ENCODE data around the gene TBC1D9B.
"Not testable (repeated sequence)": the region's sequence is repeated elsewhere in the genome, so short reads cannot be mapped to it uniquely, and the experiment has no call there.

Gene TBC1D9B

DNA sequence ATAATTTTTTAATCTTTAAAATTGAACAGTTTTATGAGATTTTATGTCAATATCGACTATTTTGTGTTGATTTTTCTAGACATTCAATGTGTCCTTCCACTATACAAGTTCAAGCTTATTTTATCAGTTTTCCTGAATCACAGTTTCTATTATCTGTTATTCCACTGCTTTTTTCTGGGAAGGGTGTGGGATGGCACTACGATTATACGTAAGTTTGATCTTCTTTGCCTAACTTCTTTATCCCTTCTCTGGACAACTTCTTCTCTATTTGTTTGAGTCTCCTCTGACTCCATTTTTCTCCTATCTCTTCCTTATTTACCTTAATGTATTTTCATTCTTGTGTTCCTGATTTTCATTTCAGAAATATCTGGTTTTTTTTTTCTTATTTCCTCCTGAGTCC, 24.5 kb downstream of the TBC1D9B start:
- DNase-seq = no peak

DNA sequence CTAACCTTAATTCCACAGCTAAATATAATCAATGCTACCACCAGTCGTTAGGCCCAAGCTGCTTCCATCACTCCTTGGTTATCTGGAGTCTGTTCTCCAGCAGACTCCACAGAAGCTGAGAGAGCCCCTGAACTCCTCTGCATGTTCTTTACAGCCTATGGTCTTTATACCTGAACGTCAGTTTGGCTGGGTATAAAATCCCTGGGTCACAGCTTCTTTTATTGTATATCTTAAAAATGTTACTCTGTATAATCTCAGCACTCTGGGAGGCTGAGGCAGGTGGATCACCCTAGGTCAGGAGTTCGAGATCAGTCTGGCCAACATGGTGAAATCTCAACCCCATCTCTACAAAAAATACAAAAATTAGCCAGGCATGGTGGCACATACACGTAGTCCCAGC, 25.4 kb downstream of the TBC1D9B start:
- no peak for DNase-seq

DNA sequence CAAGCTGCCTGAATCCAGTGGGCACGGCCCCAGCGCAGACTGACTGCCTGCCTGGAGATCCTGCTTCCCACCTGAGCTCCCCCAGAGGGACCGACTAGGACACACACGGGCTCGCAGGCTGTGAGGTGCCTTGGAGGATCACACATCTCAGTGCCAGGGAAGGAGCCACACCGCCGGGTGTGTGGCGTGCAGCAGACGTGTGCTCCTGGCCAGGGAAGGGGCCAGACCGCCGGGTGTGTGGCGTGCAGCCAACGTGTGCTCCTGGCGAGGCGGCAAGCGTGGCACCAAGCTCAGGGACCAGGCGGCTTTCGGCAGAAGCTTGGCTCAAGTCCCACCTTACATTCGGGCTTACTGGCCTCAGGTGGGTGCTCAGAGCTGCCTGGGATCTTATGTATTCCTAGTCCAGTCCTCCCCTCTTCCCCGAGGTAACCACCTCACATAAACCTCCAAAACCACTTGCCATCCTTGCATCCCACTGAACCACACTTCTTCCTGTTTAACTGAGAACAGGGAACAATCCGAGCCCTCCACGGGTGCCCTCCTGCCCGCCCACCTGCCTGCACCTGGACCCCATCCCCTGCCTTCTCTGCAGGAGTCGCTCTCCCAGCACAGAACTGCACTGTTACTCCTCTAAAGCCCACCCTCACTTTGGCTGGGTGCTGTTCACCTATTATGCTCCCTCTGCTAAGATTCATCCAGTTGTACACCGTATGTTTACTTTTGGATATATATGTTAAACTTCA, 26.7 kb downstream of the TBC1D9B start:
- no peak for DNase-seq

DNA sequence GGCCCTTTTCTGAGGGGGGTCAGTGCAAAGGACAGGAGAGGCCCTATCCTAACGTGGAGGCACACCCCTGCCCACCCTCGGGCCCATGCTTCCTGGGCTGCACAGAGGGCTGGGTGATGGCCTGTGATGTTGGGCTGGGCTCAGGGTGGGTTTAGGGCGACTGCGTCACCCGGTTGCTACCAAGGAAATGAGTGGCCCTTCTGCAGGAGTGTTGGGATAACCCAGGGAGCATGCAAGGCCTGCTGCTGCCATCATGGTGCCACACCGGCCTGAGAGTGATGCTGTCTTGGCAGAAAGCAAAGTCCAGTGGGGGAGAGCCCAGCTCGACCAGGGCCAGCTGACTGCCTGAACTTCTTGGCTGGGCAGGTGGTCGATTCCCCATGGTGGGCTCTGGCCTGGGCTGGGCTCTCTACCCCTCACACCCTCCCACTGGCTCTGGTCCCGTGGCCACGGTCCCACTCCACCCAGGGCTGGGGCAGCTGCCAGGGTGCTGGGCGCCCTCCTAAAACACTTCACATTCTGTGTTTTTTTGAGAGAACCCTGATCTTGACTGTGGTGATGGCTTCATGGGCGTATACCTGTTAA, 27.5 kb downstream of the TBC1D9B start:
- DNase-seq = no peak

DNA sequence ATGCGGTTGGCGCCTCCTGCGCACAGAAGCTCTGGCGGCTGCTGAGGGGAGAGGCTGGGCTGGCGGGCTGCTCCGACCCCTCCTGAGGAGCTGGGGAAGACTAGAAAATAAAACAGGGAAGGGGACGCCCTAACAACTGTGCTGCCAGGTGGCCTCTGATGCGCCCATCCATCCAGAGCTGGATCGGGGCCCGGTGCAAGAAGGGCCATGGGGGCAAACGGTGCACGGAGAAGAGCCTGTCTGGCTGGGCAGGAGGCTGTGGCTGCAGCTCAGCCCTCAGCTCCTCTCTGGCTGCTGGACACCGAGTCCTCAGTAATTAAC, 28.0 kb downstream of the TBC1D9B start:
- no peak for DNase-seq

DNA sequence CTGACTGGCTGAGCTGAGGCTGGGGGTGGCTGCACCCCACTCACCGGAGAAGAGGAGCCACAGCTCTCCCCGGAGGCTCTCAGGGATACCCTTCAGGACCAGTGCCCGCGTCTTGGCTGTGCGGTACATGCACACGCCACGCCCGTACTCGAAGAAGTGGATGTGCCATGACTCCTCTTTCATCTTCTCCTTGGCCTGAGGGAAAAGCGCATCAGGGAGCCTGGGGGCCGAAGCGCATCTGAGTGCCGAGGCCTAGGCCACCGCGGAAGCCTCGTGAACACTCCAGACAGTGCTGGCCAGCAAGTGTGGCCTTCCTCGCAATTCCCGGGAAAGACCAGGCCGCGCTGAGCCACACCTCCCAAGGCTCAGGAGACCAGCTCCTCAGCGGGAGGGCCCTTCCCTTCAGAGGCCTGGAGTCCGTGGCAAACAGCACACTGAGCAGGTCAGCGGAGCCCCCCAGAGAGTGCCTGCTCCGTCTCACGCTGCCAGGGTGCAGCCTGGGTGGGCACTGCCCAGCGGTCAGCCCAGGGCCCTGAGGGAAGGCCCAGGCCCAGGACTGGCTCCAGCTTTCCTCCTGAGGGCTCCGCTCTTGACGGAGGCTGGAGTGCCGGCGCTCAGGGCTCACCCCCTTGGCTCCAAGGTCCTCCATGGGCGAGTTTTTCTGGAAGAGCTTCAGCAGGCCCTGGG, 28.6 kb downstream of the TBC1D9B start:
- DNase-seq = no peak

DNA sequence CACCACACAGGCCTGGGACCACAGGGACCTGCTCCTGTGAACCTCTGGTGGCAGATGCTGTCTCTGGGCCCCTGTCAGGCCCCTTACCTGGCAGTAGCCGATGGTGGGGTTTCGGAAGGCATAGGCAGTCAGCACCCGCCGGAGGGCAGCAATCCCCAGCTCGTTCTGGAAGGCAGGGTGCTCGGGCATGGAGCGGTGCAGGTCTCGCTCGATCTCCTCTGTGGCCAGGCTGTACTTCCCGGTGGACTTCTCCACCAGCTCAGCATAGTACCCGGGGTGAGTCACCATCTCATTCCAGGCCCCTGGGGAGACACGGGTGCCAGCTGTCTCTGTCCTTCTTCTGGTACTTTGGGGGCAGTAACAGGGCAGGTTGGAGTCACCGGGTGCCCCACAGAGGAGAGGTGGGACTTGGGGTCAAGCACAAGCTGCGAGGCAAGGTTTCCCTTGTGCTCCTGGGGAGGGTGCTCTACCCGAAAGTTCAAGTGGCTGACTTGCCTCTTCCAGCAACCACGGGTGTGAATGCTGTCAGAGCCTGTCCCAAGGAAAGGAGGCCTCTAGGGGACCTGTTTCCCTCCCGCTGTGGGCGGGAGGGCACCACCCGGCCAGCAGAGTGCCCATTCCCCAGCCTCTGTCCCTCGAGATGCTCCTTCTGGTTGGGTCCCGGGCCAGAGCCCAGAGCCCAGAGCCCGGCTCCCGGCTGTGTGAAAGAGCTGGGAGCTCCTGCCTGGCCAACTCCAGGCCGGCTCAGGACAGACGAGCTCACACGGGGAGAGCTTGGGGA, 29.3 kb downstream of the TBC1D9B start:
- peak; percentile 26 for DNase-seq

DNA sequence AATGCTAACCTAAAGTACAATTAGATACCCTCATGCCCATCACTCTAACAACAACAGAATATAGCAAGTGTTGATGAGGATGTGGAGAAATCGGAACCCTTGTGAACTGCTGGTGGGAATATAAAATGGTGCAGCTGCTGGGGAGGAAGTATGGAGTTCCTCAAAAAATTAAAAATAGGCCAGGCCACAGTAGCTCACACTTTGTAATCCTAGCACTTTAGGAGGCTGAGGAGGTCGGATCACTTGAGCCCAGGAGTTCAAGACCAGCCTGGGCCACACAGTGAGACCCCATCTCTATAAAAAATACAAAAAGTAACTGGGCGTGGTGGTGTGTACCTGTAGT, 31.1 kb downstream of the TBC1D9B start:
- no peak for DNase-seq

DNA sequence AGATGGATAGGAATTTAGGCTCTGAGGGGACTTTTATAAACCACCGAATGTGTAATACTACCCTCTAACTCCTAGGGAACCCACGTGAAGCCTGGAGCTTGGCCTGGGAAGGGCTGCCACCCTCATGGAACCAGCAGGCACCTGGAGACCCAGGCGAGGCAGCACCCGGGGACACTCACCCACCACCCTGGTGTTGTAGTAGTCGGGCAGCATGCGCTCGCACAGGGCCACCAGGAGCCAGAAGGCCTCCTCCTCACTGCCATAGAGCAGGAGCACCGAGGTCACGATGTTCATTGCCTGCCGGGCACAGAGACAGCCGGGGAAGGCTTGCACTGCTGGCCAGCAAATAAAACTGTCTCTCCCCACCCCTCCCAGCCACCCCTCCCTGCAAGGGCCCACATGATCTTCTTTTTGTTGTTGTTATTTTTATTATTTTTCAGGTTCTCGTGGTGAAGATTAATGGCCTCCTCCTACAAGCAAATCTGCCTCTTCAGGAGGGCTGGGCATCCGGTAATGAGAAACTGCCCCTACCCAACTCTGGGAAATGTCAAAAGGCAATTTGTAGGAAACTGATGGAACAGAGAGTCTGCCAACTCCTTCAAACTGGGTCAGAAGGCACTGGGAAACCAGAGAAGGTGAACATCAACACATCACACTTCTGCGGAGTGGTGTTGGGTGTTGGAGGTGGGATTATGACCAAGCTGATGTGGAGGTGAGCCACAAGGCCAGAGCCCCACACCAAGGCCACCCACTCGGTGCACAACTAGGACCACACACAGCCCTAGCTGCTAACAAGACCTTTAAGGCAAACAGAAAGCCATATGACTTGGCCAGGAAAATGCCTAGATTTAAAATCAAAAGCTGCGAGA, 31.7 kb downstream of the TBC1D9B start:
- no peak for DNase-seq

DNA sequence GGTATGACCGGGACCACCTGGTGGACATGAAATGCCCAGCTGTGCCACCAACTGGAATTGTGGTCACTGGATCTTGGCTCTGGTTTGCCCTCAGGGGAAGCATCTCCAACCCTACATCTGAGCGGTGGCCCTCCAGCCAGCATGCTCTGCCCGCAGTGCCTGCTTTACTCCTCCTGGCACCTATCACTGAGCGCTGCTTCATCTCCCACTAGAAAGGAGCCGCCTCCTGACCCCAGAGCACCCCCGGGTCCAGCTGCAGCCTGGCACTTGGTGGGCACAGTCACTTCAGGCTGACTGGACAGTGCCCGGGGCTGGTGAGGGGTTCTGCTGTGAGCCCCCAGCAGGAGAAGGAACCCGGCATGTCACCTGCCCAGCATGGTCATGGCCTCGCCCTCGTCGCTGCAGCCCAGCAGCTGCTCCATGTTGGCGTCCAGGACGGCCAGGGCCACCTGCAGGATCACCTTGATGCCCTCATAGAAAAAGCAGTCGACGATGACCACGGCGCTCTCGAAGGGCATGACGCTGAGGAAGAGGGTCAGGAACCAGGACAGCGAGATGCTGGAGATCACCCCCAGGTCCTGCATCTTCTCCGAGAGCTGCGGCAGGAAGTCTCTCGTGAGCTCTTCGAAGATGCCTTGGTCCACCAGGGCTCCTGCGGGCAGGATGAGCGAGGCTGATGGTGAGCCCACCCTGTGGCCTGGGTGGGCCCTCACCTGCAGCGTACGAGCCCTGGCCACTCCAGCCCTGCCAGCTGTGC, 33.0 kb downstream of the TBC1D9B start:
- DNase-seq = no peak

DNA sequence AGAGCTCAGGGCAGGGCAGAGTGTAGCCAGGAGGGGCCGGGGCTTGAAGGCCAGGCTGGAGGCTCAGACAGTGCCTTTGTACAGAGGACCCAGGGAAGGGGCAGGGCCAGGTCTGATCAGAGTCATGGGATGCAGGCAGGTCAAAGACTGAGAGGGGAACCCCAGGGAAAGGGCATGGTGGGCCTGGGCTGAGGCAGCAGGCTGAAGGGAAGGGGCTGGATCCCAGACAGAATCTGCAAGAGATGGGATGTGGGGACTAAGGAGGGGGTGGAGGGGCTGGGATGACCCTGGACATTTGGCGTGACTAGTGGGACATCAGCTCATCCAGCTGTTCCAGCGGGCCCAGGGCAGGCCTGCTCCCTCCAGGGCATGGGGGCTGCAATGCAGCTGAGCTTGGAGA, 33.6 kb downstream of the TBC1D9B start:
- DNase-seq = no peak

DNA sequence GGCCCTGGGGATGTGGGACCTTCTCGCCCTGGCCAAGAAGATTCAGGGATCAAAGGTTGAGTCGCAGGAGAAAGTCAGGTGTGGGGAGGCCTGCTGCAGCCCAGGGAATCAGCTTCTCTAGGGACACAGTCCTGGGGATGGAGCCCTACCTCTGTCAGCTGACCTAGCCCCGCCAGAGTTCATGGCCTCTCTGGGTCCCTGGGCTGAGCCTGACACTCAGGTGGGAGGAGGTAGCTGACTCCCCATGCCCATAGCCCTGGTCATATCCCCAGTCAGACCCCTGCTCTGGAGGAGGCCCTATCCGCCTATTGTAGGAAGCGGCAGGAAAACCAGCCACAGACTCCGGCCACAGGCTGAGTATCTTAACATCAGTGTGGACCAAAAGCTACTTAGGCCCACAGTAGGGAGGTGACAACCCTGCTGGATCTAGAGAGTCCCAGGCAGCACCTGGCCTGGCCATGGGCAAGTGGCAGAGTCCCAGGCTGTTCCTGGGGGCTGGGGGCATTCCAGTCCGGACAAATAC, 34.0 kb downstream of the TBC1D9B start:
- no peak for DNase-seq

DNA sequence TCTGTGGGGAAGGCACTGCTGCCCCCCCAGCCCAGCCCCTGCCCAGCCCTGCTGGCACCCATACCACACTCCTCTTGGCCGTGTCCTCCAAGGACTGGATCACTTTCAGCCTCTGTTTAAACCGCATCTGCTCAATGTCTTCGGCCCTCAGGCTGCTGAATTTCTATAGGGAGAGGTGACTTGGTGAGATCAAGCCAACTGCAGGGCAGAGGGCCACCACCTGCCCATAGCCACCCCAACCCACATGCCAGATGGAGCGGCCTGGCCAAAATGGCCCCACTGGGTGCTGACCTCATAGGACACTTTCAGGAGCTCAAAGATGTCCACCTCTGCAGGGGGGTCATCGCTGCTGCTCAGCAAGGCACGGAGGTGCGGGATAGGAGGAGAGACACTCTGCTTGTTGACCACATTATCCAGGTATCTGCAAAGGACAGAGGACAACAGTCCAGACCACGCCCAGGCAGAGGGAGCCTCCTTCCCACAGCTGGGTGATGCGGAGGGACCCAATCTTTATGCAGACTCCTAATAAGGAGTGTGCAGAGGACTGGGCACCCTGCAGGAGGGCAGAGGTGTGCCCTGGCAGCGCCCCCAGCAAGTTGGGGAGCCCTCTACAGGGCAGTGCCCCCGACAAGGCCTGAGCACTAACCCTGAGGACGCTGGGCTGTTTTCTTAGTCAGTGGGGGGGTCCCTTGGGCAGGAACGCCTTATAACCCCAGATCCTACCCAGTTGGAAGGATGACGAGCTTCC, 34.7 kb downstream of the TBC1D9B start:
- no peak for DNase-seq

DNA sequence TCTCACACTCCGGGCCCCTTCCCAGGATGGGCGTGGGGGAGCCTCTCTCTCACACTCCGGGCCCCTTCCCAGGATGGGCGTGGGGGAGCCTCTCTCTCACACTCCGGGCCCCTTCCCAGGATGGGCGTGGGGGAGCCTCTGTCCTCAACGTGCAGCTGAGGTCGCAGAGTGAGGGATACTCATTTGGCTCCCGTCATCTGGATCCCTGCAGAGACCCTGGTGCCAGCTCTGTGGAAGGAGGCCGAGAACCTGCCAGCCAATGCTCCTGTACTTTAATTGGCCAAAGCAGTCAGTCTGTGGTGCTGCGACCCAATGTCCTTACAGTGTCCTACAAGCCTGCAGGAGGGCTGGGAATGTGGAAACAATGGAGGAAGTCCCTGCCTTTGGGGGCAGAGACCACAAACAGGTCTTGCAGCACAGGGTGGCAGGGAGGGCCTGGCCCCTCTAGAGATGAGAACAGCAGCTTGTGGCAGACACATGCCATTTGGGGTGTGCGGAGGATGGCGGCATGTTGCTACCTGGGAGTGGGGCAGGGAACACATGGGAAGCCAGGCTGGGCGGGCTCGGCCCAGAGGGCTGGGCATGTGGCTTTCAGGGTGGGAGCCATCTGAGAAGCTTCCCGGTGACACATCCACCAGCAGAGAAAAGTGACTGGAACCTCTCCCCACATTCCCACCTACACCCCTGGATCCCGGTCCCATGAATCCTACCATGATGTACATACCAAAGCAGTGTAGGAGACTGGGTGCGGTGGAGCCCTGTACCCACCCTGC, 35.5 kb downstream of the TBC1D9B start:
- DNase-seq = no peak

DNA sequence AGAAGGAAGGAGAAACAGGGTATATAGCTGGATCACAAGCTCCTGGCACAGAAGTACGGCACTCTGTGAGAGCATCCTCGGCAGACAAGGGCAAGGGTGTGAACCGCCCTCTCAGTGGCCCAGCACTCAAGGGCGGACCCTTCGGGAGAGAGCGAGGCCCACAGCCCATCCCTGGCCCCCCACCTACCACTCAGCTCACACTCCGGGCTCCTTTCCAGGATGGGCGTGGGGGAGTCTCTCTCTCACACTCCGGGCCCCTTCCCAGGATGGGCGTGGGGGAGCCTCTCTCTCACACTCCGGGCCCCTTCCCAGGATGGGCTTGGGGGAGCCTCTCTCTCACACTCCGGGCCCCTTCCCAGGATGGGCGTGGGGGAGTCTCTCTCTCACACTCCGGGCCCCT, 36.2 kb downstream of the TBC1D9B start:
- DNase-seq = not testable (repeated sequence)

DNA sequence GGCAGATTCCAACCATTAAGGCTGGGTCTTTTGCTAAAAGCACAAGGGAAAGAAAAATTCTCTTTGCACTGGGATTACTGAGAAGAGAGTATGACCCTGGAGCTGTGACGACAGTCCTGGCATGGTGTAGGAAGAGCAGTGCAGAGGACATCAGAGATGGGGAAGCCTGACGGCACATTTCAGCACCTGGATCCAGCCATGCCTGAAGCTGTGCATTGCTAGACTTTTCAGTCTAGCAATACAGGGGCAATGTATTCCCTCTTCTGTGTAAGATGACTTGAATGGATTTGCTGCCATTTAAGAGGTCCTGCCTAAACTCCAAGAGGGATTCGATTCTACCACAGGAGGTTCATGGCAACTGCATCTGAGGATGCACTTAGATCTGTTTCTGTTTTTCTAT, 36.7 kb downstream of the TBC1D9B start:
- DNase-seq = no peak

DNA sequence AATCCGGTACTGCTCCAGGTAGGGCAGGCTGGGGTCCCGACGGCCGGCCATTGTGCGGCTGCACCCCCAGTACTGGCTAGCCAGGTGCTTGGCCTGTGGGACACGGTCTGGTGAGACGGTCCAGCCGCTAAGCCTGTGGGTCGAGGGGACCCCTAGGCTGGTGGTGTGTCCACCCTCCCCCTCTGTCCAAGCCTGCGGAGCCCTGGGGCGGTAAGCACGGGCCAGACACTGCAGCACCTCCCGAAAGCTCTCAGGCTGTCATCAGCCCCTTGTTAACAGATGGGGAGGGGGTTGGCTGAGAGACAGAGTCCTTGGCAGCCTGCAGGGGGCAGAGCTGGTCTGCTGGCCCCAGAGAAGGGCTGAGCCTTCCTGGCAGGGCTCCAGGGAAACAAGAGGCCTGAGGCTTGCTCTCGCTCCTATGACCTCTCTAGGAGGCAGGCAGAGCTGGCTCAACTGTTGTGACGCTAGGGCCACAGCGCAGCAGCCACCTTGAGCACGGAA, 37.2 kb downstream of the TBC1D9B start:
- peak; percentile 32 for DNase-seq

DNA sequence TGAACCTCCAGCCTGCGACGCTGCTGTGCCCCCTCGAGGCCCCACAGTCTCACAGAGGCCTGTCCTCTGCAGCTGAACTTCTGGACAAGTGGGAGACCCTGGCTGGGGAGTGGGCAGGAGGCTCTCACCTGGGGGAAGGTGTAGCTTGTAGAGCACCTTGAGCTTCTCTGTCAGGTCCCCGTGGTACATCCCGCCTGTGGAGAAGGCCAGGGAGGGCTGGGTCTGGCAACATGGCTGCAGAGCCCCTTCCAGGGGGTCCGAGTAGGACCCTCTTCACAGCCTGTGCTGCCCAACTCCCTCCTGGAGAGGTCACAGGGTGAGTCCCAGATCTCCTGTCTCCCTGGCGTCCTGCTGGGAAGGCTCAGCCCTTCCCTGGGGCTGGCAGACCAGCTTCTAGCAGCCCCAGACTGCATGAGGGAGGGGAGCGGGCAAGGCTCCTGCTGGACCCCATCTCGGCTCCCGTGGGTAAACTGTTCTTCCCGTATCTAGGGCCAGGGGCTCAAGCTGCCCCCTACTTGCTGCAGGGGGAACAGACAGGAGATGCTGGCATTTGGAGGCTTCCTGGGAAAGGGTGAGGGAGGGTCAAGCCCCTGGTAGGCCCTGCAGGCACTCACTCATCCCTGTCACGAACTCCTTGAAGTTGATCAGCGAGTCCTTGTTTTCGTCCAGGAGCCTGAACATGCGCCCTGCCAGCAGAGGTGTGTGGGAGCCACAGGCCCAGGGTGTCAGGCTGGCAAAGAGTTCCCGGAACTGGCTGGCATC, 37.9 kb downstream of the TBC1D9B start:
- DNase-seq = no peak

DNA sequence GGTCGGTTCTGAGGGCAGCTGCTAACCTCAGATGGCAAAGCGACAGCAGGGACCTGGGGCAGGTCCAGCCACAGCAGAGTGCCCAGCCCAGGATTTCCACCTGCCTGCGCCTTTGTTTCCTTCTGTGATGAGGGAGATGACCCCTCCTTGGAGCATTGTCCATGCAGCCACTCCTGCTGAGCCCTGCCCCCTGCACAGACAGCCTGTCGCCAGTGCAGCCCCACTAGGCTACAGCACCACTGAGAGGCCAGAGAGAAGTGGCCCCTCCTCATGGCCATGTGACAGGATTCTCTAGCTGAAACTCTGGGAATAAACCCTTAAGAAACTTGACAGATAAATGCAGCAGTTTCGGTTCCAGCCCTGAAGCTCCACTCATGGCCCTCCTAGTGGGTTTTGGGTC, 38.6 kb downstream of the TBC1D9B start:
- no peak for DNase-seq
